NCI-H2227 (cell line): ENCODE data around the gene MCRIP2.

Source experiments
- DNase-seq: peaks from one replicate; lab custom pipeline; 2025; ENCODE audit not compliant: unreplicated experiment; lab: John Stamatoyannopoulos, UW

Gene MCRIP2

DNA sequence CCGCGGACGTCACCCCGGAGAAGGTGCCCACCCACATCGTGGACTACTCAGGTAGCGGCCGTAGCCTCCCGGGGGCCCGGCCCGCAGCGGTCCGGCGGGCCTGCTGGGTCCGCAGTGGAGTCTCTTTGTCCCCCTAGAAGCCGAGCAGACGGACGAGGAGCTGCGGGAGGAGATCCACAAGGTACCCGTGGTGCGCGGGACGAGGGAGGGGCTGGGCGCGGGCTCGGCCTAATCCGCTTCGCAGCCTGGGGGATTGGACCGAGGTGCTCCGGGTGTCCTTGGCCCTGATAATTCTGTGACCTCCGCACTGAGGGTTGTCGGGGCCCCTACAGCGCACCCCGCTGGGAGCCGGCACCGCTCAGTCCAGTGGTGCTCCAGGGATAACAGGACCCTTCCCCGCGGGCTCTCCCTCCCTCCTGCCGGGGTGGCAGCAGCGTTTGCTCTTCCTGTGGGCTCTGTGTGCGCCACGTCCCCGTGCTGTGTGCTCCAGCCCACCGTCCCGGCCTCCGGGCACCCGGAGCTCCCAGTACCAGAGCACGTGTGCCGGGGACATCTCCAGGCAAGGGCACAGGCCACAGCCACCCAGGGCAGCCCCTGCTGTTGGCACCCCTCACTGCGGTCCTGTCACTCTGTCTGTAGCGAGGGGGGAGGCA is 27.0 kb downstream of the MCRIP2 start:
- peak; percentile 45 for DNase-seq

DNA sequence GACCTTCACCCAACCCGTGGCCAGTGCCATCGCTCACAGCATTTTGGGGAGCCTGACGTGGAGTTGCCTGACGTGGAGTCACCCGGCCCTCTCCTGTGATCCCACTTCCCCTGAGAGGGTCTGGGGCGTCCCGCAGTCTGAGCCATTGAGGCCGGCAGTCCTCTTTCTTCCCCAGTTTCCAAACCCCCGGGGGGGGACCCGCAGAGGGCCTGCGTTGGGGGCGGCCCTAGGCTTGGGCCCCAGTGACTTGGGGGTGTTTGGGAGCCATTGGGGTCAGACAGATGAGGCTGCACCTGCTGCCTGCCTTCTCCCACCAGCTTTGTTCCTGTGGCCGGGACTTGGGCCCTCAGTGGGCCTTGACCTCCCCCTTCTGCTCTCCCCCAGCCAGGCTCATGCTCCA is 28.0 kb downstream of the MCRIP2 start:
- no peak for DNase-seq

DNA sequence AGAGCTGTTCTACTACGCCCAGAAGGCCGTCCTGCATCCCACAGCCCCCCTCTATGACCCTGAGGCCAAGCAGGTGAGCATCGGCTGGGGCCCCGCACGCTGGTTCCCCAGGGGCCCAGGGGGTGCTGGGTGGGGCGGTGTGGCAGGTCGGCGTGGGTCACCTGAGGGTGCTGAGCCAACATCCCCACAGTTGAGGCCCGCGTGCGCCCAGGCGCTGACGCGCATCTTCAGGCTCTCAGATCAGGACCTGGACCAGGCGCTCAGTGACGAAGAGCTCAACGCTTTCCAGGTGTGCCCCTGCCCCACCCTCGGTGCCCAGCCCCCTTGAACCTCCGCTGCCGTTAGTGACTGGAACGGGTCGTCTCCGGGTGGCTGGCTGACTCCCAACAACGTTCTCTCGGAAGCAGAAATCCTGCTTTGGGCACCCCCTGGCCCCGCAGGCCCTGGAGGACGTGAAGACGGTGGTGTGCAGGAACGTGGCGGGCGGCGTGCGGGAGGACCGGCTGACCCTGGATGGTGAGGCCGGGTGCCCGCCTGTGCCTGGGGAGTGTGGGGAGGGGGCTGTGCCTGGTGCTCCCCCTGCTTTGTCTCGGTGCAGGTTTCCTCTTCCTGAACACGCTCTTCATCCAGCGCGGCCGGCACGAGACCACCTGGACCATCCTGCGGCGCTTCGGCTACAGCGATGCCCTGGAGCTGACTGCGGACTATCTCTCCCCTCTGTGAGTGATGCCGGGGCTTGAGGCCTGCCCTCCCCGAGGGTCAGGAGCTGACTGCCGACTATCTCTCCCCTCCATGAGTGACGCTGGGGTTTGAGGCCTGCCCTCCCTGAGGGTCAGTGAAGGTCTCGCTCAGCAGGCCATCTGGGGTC is 29.1 kb downstream of the MCRIP2 start:
- DNase-seq: no peak

DNA sequence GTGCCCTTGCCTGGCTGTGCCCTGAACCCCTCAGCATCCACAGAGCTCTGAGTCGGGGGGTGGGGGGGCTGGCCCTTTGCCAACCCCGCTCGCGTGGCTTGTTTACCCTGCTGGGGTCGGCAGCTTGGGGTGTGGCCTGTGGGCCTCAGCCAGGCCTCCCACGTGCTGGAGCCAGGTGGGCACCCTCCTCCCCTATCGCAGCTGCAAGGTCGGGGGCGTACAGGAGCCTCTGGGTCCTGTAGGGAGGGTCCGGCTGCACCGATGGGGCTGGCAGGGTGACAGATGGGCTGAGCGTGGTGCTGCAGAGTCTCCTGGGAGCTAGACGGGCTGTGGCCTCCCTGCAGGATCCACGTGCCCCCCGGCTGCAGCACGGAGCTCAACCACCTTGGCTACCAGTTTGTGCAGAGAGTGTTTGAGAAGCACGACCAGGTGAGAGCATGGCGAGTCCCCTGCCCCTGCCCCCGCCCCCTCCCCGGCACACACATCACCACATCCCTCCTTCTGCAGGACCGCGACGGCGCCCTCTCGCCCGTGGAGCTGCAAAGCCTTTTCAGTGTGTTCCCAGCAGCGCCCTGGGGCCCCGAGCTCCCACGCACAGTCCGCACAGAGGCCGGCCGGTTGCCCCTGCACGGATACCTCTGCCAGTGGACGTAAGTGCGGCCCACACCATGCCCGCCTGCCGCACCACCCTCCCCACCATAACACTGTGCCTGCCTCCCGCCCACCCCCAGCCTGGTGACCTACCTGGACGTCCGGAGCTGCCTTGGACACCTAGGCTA is 29.9 kb downstream of the MCRIP2 start:
- DNase-seq: no peak

DNA sequence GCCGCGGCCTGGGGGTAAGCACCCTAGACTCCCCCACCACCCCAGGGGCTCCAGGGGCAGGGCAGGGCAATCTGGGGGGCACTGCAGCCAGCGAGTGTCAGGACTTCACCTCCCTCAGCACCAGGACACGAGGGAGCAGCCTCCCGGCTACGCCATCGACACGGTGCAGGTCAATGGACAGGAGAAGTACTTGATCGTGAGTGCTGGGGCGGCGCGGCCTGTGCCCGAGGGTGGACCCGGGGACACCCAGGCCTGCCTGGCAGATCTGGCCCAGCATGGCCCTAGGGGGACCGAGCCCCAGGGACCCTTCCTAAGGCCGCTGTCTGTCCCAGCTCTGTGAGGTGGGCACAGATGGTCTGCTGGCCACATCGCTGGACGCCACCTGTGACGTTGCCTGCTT is 30.7 kb downstream of the MCRIP2 start:
- no peak for DNase-seq

DNA sequence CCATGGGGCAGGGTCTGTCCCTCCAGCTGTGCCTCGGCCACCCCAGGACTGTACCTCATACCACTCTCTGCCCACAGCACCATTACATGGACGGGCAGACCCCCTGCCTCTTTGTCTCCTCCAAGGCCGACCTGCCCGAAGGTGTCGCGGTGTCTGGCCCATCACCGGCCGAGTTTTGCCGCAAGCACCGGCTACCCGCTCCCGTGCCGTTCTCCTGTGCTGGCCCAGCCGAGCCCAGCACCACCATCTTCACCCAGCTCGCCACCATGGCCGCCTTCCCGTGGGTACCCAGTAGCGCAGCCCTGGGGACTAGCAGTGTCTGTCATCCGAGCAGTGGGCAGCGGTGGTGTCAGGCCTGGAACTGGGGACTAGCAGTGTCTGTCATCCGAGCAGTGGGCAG is 31.2 kb downstream of the MCRIP2 start:
- no peak for DNase-seq

DNA sequence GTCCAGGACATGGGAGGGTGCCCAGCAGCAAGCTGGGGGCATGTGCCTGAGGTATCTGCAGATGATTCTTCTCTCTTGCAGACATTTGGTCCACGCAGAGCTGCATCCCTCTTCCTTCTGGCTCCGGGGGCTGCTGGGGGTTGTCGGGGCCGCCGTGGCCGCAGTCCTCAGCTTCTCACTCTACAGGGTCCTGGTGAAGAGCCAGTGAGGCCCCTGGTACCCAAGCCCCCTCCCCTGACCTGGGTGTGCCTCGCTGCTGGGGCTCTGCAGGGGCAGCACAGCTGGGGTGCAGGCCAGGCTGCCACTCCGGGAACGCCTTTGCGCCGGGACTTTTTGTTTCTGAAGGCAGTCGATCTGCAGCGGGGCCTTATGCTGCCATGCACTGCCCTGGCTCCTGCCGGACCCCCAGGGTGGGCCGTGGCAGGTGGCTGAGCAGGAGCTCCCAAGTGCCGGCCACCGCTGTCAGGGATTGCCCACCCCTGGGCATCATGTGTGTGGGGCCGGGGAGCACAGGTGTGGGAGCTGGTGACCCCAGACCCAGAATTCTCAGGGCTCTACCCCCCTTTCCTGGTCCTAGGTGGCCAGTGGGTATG is 31.9 kb downstream of the MCRIP2 start:
- DNase-seq: no peak

DNA sequence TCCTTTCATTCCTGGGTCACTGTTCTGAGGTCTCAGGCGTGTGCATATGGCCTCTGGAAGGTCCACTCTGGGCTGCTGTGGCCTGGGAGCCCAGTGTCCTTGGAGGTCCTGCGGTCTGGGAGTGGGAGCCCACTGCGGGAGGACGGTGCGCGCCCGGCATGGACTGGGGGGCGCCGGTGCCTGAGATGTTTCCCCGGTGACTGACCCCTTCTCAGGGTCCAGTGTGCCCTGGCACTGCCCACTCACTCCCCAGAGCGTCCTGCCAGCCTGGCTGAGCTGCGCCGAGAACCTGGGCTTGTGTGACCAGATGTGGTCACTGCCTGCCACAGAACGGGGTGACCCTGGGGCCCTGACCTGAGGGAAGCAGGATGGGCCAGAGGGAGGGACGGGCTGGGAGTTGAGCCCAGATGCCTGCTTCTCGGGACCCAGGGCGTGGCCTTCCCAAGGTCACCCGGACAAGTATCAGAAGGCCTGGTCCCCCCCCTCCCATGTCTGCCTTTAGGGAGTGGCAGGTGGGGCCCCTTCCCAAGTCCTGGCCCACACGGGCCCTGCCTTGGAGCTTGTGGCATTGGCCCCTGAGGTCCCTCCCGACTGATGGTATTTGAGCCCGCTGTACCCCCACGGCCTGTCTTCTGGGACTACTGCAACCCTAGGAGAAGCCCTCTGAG is 32.7 kb downstream of the MCRIP2 start:
- DNase-seq: no peak

DNA sequence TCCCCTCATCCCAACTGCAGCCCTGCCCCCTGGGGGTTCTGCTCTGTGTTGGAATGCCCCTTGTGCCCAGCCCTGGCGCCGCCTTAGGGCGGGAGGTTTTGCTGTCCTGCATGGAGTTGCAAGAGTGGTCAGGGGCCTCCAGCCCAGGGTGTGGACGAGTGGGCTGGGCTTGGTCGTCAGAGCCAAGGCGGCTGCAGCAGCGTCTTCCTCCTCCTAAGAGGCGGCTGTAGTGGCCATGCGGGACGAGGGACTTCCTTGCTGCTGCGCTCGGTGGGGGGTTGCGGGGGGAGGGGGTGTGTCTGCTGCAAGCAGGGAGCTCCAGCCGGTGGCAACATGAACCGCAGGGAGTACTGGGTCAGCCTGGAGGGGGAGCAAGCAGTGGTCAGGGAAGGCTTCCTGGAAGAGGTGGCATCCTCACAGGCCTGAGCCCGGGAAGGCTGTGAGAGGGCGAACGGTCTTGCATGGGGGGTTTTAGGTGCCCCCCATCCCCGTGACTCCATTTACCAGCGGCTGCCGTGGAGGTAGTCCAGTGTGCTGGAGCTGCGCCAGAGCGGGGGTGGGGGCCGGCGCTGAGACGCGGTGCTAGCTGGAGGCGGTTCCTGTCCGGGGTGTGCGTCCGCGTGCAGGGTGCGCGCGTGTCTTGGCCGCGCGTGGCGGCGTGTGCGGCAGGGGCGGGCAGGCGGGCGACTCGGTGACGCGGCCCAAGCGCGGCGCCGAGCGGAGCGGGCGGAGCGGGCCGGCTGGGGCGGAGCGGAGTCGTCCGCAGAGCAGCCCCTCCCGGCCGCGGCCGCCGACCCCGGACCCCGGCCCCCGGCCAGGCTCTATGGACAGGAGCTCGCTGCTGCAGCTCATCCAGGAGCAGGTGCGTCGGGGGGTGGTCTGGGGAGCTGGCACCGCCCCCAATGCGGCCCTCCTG is 33.6 kb downstream of the MCRIP2 start, which contains the start of gene RHBDL1:
Gene RHBDL1, plus strand, starts transcription at position 704 of the 916 bp plus-strand sequence. Its CDS starts 120 bp downstream, at position 824.
- peak; percentile 47 for DNase-seq

DNA sequence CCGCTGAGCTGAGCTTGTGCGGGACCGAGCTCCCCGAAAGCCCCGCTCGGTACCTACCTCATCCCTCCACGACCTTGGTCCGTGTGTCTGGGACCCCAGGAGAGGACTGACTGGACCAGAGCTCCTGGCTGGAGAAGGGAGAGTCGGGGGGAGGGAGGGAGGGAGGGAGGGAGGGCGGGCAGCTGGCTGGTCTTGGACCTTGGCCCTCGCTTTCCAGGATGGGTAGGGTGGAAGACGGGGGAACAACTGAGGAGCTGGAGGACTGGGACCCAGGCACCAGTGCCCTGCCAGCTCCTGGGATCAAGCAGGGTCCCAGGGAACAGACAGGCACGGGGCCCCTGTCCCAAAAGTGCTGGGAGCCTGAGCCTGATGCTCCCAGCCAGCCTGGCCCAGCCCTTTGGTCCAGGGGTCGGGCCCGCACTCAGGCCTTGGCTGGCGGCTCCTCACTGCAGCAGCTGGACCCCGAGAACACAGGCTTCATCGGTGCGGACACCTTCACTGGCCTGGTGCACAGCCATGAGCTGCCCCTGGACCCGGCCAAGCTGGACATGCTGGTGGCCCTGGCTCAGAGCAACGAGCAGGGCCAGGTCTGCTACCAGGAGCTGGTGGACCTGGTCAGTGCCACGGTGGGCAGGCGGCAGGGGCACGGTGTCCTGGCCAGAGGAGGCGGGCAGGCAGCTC is 34.4 kb downstream of the MCRIP2 start:
- no peak for DNase-seq

DNA sequence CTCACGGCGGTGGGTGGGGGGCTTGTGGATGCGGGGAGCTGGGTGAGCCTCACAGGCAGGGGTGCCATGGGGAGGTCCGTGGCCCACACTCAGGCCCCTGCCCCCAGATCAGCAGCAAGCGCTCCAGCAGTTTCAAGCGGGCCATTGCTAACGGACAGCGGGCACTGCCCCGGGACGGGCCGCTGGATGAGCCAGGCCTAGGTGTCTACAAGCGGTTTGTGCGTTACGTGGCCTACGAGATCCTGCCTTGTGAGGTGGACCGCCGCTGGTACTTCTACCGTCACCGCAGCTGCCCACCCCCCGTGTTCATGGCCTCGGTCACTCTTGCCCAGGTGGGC is 34.9 kb downstream of the MCRIP2 start:
- no peak for DNase-seq

DNA sequence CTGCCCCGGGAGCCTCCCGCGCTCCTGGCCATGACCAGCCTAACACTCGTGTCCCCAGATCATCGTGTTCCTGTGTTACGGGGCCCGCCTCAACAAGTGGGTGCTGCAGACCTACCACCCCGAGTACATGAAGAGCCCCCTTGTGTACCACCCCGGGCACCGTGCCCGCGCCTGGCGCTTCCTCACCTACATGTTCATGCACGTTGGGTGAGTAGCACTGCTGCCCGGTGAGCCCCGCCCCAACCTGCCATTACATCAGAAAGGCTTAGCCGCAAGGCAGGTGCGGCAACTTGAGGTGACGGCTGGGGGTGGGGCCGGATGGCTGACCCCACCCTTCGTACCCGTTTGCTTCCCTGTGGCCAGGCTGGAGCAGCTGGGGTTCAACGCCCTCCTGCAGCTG is 35.3 kb downstream of the MCRIP2 start:
- DNase-seq: no peak

DNA sequence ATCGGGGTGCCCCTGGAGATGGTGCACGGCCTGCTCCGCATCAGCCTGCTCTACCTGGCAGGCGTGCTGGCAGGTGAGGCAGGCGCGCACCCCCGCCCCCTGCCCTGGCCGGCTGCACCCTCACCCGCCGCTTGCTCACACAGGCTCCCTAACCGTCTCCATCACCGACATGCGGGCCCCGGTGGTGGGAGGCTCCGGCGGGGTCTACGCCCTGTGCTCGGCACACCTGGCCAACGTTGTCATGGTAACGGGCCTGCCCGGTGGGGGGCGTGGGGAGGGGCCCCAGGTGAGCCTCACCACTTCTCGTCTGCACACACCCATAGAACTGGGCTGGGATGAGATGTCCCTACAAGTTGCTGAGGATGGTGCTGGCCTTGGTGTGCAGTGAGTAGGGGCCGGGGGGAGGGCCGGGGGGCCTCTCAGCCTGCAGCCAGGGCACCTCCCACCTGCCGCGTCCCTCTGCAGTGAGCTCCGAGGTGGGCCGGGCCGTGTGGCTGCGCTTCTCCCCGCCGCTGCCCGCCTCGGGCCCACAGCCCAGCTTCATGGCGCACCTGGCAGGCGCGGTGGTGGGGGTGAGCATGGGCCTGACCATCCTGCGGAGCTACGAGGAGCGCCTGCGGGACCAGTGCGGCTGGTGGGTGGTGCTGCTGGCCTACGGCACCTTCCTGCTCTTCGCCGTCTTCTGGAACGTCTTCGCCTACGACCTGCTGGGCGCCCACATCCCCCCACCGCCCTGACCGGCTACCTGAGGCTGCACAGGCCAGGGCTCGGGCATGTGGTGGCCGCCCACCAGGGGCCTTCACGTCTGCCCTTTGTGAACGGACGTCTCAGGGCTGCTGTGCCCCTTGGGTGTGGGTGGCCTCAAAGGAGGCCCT is 35.9 kb downstream of the MCRIP2 start:
- DNase-seq: peak; percentile 34

DNA sequence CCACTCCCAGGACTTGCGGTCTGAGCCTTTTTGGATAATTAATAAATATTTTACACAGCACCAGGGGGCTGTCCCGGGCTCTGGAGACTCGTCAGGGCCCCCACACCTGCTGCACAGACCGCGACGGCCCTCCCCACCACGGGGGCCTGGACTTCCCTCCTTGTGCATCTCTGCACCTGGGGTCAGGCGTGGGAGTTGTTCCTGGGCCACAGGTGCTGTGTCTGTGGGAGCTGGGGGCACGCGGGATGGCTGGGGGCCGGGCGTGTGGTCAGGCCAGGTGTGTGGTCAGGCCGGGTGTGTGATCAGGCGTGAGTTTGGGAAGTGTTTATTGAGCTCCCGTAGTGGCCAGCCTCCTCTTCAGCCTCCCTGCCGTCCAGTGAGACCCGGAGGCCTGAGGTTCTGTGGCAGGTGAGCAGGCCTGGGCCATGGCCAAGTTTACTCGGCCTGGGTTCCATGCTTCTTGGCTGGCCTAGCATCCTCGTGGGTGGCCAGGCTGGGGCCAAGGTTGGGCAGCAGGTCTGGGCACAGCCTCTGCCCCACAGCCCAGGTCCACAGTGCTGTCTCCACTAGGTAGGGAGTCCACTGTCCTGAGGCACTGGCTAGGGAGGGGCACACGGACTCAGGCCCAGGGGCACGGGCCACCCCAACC is 36.7 kb downstream of the MCRIP2 start:
- no peak for DNase-seq

DNA sequence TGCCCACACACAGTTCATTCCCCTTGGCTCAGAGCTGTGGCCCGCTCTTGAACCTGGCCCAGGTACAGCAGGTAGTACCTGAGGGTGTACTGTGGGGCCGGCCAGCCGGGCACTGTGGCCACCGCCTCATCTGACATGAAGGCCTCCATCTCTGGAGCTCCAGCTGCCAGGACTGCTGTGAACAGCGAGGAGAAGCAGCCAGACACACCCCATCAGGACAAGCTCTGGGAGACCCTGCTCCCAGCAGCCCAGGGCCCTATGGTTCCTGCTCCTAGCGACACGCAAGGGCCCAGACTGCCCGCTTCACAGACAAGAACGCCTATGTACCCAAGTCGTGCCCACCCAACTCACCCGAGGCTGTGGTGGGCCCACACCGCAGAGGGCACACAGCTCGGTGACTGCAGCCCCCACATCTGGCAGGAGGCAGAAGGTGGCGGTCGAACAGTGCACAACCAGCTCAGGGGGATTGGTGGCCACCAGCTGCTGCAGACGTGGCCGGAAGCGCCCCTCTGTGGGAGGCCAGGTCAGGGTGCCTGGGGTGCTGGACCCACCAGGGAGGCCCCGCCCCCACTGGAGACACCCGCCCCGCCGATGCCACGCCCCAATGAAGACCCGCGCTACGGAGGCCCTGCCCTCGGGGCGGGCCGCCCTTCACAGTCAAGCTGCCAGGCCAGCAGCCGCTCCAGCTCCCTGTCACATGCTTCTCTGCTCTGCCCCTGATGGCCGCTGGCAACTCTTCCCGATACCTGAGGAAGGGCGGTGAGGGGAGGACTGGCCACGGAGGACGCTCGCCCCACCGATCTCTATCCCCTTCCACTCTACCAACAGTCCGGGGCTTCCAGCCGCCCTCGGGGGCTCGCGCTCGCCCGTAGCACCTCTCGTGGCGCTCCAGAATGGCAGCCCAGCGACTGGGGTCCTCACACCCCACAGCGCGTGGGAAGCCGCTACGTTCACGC is 37.5 kb downstream of the MCRIP2 start:
- peak; percentile 90 for DNase-seq

DNA sequence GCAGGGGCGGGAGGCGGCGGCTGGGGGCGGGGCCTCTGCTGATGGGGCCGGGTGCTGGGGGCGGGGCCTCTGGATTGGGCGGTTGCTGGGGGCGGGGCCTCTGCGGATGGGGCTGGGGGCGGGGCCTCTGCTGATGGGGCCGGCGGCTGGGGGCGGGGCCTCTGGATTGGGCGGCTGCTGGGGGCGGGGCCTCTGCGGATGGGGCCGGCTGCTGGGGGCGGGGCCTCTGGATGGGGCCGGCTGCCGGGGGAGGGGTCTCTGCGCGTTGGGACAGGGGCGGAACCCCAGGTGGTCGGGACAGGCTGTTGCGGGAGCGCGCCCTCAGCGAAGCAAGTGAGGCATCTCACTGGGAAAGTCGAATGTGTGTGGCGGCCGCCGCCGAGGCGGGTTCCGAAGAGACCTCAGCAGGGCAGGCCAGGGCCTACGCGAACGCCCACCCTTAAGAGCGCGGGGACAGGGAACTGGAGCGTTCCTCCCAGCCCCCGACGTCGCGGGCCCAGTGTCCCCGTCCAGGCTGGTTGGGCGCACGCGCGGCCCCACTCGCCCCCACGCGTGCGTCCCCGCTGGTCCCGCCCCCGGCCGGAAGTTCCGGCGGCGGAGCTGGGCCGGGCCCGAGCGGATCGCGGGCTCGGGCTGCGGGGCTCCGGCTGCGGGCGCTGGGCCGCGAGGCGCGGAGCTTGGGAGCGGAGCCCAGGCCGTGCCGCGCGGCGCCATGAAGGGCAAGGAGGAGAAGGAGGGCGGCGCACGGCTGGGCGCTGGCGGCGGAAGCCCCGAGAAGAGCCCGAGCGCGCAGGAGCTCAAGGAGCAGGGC is 38.4 kb downstream of the MCRIP2 start, which contains the start of gene STUB1:
Gene STUB1, plus strand, starts transcription at position 597 of the 811 bp plus-strand sequence. Its CDS starts 116 bp downstream, at position 713.
- DNase-seq: peak; percentile 96
